LoVo (cell line): ENCODE data around the gene CTNNA3.

Source experiments
- DNase-seq: peaks from one replicate; pipeline ENCODE4 v3.0.0-alpha.2; 2016; ENCODE audit warnings: low spot score

The CTNNA3 gene

GRCh38 chr10:67114945-67115344, 581.0 kb downstream of the CTNNA3 start:
- DNase-seq: no peak

DNA sequence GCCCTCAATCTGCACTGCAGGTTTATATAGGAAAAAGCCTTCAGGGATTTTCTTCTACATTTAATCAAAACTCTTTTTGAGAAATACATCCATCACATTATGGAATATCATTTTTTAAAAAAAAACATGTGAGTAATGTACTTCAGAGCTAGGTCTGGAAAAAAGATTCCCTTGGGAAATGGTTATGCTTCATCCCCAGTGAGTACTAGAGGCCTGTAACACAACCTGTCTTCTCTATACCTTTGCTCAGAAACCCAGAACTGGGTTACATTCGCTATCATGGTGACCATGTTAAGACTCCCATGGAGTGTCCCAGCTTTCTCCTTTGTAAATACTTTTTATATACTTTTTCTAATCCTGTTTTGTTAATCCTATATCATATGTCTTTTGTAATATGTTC, 583.2 kb downstream of the CTNNA3 start:
- no peak for DNase-seq

DNA sequence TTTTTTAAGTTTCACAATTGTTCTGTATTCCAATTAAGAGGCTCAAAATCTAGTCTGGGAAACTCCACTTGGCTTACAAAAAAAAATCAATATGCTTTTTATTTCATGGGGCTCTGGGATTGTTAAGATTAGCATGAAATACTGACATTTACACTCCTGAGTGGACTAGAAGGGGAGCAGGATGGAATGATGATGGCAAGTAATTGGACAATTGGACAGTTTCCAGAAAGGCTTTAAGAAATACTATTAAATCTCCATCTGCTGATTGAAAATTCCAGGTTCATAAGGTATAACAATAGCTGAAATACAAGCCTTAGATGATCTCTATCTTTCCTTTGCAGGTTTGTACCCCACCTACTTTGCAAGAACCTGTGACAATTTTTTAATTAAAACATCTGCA, 585.7 kb downstream of the CTNNA3 start:
- DNase-seq: no peak

DNA sequence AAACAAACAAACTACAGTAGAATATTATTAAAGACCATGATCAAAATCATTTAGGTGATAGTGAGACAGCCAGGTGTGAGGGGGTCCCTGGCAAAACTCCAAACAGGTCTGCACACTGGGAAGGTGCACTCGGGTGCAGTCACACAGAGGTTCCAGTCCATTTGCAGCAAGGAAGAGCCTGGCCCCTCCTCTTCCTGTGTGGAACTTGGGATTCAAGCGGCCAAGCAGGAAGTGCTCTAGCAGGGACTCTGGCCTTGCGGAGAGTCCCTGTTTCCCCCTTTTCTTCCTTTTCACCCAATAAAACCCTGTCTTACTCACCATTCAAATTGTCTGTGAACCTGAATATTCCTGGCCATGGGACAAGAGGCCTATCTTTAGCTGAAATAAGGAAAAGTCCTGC, 588.3 kb downstream of the CTNNA3 start:
- DNase-seq: no peak

GRCh38 chr10:67100951-67101350, 595.0 kb downstream of the CTNNA3 start:
- no peak for DNase-seq

DNA sequence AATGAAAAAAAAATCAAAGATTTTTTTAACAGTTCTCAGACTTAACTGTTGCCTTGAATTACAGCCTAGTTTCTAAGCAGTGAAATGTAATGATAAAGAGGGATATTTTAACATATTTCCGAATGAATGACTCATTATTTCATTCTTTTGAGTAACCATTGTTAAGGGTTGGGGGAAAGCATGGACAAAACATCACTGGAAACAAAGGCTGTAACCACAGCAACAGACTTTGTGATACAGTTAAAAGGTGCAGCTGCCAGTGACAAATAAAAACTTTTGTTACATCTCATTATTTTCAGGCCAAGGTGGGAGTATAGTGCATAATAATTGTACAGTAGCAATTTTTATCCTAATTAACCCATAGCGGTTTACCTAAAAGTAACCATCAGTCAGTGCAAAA, 597.5 kb downstream of the CTNNA3 start:
- no peak for DNase-seq

DNA sequence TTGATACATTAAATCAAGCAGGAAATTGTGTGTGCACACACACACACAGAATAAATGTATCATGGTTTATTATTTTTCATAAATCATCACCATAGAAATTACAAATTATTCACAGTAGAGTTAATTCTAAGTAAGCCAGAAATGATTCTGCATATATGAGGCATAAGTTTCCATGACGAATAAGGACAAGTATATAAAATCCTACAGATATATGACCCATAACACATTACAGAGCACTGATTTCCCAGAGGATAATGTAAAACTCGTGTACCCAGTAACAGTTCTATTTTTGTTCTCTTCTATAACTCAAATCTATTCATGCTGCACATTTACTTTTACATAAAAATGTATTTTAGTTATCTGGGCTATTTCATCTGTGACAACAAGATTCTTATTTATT, 600.5 kb downstream of the CTNNA3 start:
- DNase-seq: no peak

DNA sequence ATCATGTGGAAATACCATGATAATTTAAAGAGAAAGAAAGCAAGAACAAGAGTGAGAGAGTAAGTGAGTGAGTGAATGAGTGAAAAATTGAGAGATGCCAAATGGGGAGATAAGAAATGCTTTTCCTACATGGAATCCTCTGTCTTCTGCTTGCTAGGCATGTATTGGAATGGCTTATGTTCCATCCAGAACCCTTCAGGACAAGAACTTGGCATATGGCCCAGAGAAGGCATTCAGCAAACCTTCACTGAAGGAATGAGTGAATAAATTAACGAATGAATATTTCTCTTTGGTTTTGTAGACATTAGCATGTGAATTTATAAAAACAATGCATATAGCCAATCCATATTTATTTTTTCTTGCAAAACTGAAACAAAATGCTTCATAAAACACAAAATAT, 608.0 kb downstream of the CTNNA3 start:
- DNase-seq: no peak

- no peak for DNase-seq
Observed at GRCh38 chr10:67087135-67087425, 608.9 kb downstream of the CTNNA3 start.

DNA sequence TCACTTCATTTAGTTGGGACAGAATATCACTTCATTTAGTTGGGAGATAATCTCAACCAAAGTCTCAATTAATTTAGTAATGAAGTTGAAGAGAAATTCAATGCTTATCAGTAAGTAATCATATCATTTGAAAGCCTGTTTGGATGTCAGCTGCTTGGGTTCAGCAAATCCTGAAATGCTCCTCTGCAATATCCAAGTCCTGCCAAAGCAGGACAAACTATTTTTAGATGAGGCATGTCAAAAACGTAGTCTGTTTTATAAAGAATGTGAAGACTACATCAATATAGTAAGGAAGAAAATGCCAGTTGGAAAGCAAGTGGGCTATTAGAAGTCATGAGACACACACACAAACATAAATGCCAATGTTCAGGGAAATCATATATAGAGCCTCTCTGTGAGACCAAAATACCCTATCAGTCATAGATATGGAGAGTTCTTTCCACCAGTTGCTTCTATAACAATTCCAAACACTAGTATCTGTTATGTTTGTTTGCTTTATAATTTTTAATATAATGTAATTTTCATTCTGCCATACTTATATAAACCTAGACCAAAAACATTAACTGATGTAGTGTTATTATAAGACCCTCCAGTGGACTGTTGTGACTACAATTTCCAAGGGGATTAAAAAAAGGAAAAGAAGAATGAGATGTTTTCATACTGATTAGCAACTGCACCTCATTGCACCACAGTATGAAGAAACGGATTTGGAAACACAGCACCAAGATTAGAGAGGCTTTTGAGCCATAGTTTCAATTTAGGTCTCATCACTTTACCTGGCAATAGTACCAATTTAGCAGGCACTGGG, 609.5 kb downstream of the CTNNA3 start:
- DNase-seq: no peak

GRCh38 chr10:67079126-67079525, 616.9 kb downstream of the CTNNA3 start:
- no peak for DNase-seq

GRCh38 chr10:67077376-67077775, 618.6 kb downstream of the CTNNA3 start:
- no peak for DNase-seq

- DNase-seq: no peak
Observed at GRCh38 chr10:67076144-67076543, 619.9 kb downstream of the CTNNA3 start.

- DNase-seq: no peak
Observed at GRCh38 chr10:67075491-67075971, 620.5 kb downstream of the CTNNA3 start.

GRCh38 chr10:67072654-67073053, 623.3 kb downstream of the CTNNA3 start:
- DNase-seq: no peak

DNA sequence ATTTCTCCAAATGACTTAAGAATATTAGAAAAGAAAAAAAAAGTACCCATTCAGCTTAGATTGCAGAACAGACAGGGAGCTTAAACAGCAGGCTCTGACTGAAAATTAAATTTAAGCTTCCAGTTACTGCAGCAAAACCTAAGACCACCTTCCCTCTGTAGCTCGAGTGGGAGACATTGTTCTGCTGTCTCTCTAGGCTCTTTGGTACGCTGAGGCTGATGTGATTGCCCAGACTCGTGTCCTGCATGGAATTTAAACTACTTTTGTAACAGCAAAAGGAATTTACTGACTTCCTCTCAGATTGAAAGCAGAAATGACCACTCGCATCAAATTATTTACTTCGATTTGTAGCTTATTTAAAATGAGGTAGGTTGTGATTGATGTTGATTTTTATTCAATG, 645.6 kb downstream of the CTNNA3 start:
- no peak for DNase-seq

GRCh38 chr10:67049988-67050387, 646.0 kb downstream of the CTNNA3 start:
- DNase-seq: no peak

GRCh38 chr10:67046507-67046906, 649.5 kb downstream of the CTNNA3 start:
- DNase-seq: no peak

DNA sequence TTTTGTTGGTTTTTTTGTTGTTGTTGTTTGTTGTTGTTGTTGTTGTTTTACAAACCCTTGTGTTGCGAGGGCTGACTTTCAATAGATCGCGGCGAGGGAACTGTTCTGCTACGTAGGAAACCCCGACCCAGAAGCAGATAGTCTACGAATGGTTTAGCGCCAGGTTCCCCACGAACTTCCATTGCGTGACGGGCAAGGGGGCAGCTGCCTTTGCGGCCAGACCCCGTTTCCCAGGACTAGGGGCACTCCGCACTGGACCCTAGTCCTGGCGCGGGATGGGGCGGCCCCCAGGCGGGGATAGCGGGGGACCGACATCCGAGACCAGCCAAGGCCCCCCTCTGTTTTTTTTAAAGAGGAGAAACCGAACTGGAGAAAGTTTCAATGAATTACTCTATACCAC, 650.6 kb downstream of the CTNNA3 start:
- DNase-seq: no peak

DNA sequence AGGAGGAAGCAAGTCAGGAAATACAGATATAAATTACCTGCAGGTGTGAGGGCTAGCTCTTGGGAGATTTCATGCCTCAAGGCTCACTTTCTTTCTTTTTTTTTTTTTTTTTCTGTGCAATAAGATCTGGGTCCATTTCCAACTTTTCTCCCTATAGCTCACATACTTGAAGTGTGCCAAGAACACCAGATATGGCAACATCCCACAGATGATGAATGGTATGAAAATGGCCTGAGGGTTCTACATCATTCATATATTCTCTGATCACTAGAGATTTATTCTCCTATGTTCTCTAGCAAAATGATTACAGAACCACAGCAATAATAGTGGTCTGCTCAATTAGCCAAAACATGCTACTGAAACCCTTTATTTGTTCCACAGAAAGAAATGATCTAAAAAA, 653.0 kb downstream of the CTNNA3 start:
- no peak for DNase-seq

GRCh38 chr10:67036808-67037207, 659.2 kb downstream of the CTNNA3 start:
- DNase-seq: no peak

DNA sequence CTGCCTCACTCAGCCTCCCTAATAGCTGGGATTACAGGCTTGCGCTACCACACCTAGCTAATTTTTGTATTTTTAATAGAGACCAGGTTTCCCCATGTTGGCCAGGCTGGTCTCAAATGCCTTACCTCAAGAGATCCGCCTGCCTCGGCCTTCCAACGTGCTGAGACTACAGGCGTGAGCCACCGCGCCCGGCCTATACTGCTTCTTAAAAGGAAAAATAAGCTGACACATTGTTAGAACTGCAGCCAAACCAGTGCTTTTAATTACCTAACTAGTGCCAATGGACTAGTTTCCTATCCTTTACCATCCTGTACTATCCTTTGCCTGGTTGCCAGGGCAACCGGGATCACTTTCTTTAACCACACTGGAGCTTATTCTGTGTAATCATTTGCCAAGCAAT, 662.1 kb downstream of the CTNNA3 start:
- DNase-seq: no peak

DNA sequence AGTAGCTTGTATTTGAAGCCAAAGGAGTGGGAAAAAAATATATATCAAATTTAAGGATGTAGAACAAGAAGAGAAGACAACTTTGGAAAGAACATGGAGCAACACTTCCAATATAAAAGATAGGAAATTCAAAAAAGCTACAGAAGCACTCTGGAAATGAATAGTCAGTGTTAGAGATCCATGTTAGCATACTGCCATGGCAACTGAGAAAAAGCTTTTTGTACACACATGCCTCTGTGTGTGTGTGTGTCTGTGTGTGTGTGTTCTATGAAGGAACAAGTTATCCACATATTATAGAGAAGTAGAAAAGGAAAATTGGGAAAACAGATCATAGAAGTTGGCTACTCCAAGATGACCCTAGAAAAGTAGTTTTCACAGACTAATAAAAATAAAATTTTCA, 673.9 kb downstream of the CTNNA3 start:
- DNase-seq: no peak

DNA sequence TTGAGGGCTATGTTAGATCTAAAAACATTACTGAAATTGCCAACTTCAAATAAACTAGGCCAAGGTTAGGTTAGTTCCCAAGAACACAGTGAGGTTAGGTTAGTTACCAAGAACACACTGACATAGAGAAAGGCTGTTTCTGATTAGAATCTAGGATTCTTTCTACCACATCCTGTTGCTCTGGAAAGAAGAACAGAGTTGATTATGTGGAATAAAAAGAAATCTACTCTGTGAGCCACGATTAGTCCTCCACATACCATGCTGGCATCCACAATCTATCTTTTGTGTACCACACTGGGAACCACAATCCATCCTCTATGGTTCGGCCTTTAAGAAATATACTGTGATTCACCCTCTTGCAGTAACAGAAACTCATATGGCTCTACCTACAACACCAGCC, 678.8 kb downstream of the CTNNA3 start:
- DNase-seq: no peak

DNA sequence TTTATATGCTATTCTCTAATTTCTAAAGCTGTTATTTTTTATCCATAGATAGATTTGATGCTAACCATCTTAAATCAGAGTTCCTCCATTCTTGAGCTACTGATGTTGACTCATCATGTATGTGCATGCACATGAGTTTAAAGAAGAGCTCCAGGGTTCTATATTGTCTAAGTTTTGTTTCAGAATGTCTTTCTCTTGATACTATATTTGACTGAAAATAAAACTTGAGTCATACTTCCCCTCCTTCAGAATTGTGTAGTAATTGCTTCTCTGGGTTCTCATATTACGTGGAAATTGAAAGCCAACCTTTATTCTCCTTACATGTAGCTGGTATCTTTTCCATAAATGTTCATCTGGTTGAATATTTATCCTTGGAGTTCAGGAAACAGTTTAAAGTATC, 680.8 kb downstream of the CTNNA3 start:
- DNase-seq: no peak
